GM23338 (cell line): Measurements from ENCODE around the gene LOXL1. TPM values are rescaled to one million over a fixed set of nuclear protein-coding genes. Genes with fewer than 3 reads are reported as not detected.

Source experiments
- CTCF ChIP-seq, 2 experiments: fragments of 200-600 bp in 1 of 2; sonication (generic) in 1 of 2; conservative IDR thresholded peaks; 2 replicates each; pipeline versions ENCODE4 v1.5.1 to v1.6.1; 2016 to 2017; ENCODE audit warnings: antibody characterized with exemption in 2 of 2, low read depth in 2 of 2, mild to moderate bottlenecking in 2 of 2, moderate library complexity in 1 of 2
- EZH2 ChIP-seq: fragments of 200-600 bp; sonication (generic); IDR thresholded peaks from one replicate; pipeline ENCODE4 v1.8.0; 2017; ENCODE audit warnings: antibody characterized with exemption, mild to moderate bottlenecking, low read depth; ENCODE audit not compliant: unreplicated experiment
- EZH2phosphoT487 ChIP-seq: fragments of 200-600 bp; sonication (generic); IDR thresholded peaks from one replicate; pipeline ENCODE4 v1.8.1; 2018; ENCODE audit warnings: antibody characterized with exemption; ENCODE audit not compliant: unreplicated experiment
- JUNB ChIP-seq: IDR thresholded peaks from one replicate; pipeline ENCODE4 v1.6.1; 2016; ENCODE audit warnings: antibody characterized with exemption; ENCODE audit not compliant: unreplicated experiment
- STAT1 ChIP-seq: IDR thresholded peaks from one replicate; pipeline ENCODE4 v1.6.1; 2016; ENCODE audit warnings: antibody characterized with exemption; ENCODE audit not compliant: unreplicated experiment
- ZNF462 ChIP-seq: fragments of 250-450 bp; sonication (Bioruptor Pico); IDR thresholded peaks from 2 replicates; pipeline ENCODE4 v1.5.0; 2020; ENCODE audit warnings: mild to moderate bottlenecking, moderate library complexity
- polyA plus RNA-seq: library from polyadenylated mRNA; unstranded; fragments of >200 nt; fragmentation: Nextera tagmentation; extraction: Ambion mirVana; gene quantifications from 2 replicates; pipeline ENCODE4 v1.2.1, GENCODE V29; 2016
- total RNA-seq: library from RNA; depleted of rRNA; stranded (reverse); fragments of >200 nt; shearing (Covaris generic); gene quantifications from 2 replicates; pipeline ENCODE4 v1.2.3, GENCODE V29; 2014

Gene LOXL1
- total and polyA plus RNA-seq, 2 experiments from 2014 or later, result 6.9 to 10.8 TPM

- TF ChIP-seq CTCF (conservative IDR thresholded peaks at IDR 0.05; ENCODE audit: low read depth in 2 of 2) (no peak), STAT1 (no peak), JUNB (no peak), EZH2phosphoT487 (no peak), EZH2 (no peak), ZNF462 (CRISPR knock-in tag) (no peak)
Measured at GRCh38 chr15:73894133-73894814, 32.0 kb upstream of the LOXL1 start (continued).
